NCI-H128 (cell line): Measurements from ENCODE around the gene NT5C1A.

Experiments
- DNase-seq: peaks from one replicate; lab custom pipeline; 2025; ENCODE audit not compliant: unreplicated experiment; lab: John Stamatoyannopoulos, UW

The NT5C1A gene

GRCh38 chr1:39613250-39613649 is 58.7 kb downstream of the NT5C1A start:
- DNase-seq, result no peak

DNA sequence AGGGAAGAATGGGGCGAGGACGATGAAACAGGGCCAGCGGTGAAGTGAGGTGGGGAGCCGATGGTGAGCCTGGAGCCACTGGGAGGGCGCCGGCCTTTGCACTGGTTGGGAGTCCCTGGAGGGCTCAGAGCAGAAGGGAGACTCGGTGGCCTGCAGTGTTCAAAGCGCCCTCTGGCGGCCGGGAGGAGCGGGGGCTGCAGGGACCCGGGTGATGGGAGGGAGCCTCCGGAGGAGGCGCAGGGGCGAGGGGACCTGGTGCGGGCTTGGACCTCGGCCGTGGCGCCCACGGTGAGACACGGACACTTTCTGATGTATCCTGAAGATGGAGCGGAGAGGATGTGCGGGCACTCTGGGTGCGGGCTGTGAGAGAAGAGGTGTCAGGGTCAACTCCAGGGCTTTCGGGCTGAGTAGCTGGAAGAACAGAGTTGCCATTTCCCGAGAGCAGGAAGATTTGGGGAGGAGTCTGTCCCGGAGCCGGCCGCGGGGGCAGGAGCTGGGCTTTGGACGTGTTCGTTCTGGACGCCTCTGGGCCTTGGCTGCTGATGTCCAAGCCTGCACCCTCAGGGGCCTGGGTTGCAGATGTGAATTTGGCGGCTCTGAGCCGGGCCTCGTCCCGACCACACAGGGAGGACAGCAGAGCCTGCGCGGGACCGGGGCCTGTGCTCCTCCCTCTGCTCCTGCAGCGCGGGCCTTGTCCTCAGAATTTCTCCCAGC is 62.1 kb downstream of the NT5C1A start:
- DNase-seq, result no peak
